ENCODE measurements around the gene ARHGAP24.
A peak's percentile ranks its signal among the peaks of the same experiment; 100 is the strongest.

ARHGAP24 gene

GRCh38 chr4:85474818-85475630 lies at the start of gene ARHGAP24:
ARHGAP24 (plus strand) TSS chr4:85475150.
- DNase-seq, result peak; percentile 6

- no peak for DNase-seq
Observed at GRCh38 chr4:85426366-85426765, 48.6 kb upstream of the ARHGAP24 start.

- no peak for DNase-seq
Observed at GRCh38 chr4:85427123-85427522, 47.8 kb upstream of the ARHGAP24 start.

GRCh38 chr4:85430226-85430625 lies 44.7 kb upstream of the ARHGAP24 start:
- DNase-seq, result no peak

- no peak for DNase-seq
Observed at GRCh38 chr4:85430697-85431096, 44.3 kb upstream of the ARHGAP24 start.

GRCh38 chr4:85431156-85431555 lies 43.8 kb upstream of the ARHGAP24 start:
- DNase-seq, result no peak

- DNase-seq, result no peak
Observed at GRCh38 chr4:85431881-85432485, 43.0 kb upstream of the ARHGAP24 start.

GRCh38 chr4:85445050-85445639 lies 29.8 kb upstream of the ARHGAP24 start:
- DNase-seq, result no peak

- DNase-seq, result no peak
Observed at GRCh38 chr4:85446141-85446861, 28.6 kb upstream of the ARHGAP24 start.

- no peak for DNase-seq
Observed at GRCh38 chr4:85448906-85449890, 25.8 kb upstream of the ARHGAP24 start.

- no peak for DNase-seq
Observed at GRCh38 chr4:85452058-85452731, 22.8 kb upstream of the ARHGAP24 start.

- no peak for DNase-seq
Observed at GRCh38 chr4:85455942-85456341, 19.0 kb upstream of the ARHGAP24 start.

GRCh38 chr4:85457752-85458467 lies 17.0 kb upstream of the ARHGAP24 start:
- no peak for DNase-seq

GRCh38 chr4:85459736-85460135 lies 15.2 kb upstream of the ARHGAP24 start:
- DNase-seq, result no peak

GRCh38 chr4:85474356-85474755 lies 594 bp upstream of the ARHGAP24 start:
- no peak for DNase-seq

GRCh38 chr4:85475631-85476233 lies 782 bp downstream of the ARHGAP24 start:
- DNase-seq, result no peak

GRCh38 chr4:85476381-85476780 lies 1.4 kb downstream of the ARHGAP24 start:
- DNase-seq, result no peak

GRCh38 chr4:85477534-85477933 lies 2.6 kb downstream of the ARHGAP24 start:
- DNase-seq, result no peak

- DNase-seq, result no peak
Observed at GRCh38 chr4:85478576-85478975, 3.6 kb downstream of the ARHGAP24 start.

- no peak for DNase-seq
Observed at GRCh38 chr4:85482010-85482738, 7.2 kb downstream of the ARHGAP24 start.

All from CD4-positive, alpha-beta T cell treated with Interleukin-4 for 4 hours (primary cell).